ENCODE measurements around the gene BRINP3.

BRINP3 gene

DNA sequence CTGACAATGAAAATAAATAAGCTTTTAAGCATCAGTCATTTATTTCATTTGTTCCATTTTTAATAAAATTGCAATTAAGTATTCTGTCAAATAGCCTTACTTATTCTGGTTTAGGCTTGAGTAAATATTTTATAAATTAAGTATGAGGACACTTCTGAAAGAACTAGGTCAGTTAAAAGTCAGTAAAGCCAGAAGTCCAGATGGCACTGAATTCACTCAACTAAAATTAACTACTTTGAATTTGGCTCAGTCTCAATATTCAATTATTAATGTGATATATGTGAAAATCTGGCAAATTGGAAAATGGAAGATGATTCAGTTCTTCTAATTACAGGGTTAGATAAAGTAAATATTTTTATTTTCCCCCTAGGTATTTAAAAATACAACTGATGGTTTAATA, 174.2 kb downstream of the BRINP3 start:
- DNase-seq, result no peak

DNA sequence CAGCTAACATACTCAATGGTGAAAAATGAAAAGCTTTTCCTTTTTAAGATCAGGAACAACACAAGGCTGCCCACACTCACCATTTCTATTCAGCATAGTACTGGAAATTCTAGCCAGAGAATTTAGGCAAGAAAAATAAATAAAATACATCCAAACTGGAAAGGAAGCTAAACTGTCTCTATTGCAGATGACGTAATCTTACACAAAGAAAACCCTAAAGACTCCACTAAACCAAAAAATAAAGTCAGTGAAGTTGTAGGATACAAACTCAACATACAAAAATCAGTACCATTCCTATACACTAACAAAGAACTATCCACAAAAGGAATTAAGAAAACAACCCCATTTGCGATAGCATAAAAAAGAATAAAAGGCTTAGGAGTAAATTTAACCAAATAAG, 181.2 kb downstream of the BRINP3 start:
- DNase-seq, result no peak

DNA sequence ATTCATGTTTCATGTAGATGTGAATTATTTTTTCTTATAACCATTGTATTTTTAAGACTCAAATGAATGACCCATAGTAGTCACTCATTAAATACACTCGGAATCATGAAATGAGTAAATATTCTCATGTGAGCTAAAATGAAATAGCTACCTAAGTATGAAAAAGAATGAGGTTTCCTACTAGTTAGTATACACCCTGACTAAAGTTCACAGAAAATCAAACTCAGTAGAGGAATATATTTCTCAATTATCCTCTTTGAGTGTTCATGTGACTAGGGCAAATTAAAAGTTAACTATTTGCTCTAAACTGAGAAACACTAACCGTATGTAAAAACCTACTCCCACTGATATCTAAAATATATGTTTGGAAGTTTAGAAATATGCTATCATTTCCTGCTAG, 187.8 kb downstream of the BRINP3 start:
- DNase-seq, result no peak

DNA sequence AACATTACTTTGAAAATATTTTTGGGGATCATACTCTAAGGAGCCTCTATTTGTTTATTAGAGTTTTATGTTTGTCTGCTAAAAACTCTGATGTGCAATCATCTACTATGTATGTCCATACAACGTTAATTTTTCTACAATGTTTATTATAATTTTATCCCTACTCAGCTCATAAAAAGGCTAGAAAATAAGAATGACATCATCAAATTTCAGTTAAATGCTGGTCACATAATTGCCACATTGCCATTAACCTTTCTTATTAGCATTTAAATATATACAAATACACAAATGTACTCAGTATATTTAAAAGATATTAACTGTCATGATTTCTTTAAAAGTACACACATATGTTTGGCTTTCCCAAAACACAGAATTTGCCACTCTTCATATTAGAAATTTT, 191.6 kb downstream of the BRINP3 start:
- DNase-seq, result no peak

DNA sequence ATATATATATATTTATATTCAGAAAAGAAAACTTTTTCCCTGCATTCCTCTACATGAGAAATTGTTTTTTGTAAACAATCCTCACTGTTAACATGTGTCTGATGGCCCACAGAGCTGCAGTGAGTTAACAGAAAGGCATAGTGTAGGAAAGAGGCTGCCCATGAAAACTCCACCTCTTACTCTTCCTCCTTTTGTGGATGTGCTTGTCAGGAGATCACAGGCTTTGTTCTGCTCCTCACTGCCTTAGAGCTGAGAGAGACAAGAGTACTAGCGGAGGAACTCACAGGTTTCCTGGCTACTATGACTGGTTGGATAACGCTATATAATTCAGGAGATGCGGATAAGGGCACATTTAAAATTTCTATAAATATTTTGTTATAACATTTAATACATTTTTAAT, 200.6 kb downstream of the BRINP3 start:
- no peak for DNase-seq

DNA sequence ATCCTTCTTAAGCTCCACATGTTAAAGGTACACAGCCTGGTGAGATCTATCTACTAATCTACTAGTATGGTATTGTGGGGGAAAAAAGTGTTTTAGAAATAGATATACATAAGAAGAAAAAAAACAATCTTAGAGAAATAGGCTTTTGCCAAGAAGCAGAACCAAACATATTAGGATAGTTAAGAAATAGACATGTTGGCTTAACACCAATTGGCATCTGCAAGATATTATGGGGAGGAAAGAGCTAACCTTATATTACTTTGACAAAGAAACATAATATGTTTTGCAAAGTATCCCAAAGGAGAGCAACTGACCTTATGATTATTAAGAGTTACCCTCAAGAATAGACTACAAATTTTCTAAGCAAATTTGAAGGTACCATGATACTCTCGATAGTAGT, 202.9 kb downstream of the BRINP3 start:
- DNase-seq, result no peak

DNA sequence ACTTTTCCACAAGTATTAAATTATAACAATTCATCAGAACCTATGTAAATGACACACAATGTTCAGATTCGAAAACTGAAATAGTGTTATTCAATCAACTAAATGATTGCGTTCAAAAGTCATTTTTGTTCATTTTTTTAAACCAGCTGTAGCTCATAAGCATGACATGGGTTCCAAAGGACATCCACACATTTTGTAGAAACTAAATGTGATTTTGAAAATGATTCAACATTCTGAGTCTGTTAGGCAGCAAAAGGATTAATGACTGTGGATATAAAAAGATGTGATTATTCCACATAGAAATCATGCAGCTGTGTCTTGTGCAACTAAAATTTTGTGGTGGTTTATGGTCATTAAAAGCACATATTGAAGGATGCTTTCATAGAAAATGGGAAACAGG, 204.5 kb downstream of the BRINP3 start:
- no peak for DNase-seq

DNA sequence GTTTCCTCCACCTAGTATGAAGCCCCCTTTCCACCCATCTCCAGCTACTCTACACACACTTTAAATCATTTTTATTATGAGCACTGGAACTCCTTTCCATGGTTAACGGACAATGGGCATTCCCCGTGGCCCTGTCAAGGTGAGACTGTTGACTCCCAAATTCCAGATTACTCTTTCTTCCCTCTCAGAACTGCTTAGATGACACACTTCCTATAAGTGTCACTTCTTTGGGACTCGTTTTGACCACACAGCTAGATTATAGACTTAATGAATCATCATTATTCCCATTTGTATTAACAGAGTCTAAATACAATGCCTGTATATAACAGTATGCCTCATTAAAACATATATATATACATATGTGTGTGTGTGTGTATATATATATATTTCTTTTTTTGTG, 215.1 kb downstream of the BRINP3 start:
- DNase-seq, result no peak

DNA sequence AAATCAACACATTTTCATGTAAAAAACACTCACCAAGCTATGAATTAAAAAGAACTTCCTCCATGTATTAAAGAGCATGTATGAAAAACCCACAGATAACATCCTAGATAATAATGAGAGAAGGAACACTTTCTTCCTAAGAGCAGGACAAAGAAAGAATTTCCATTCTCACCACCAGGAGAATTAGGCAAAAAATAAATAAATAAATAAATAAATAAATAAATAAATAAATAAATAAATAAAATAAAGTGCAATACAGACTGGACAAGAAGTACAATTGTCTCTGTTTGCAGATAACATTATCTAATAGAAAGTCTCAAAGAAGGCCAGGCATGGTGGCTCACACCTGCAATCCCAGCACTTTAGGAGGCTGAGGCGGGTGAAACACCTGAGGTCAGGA, 218.2 kb downstream of the BRINP3 start:
- no peak for DNase-seq

DNA sequence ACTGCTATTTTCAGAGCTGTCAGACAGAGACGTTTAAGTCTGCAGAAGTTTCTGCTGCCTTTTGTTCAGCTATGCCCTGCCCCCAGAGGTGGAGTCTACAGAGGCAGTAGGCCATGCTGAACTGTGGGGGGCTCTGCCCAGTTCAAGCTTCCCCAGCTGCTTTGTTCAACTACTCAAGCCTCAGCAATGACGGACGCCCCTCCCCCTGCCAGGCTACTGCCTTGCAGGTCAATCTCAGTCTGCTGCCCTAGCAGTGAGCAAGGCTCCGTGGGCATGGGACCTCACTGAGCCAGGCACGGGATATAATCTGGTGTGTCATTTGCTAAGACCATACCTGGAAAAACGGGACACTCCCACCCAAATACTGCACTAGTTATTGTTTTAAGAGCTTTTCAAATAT, 219.7 kb downstream of the BRINP3 start:
- DNase-seq, result no peak

DNA sequence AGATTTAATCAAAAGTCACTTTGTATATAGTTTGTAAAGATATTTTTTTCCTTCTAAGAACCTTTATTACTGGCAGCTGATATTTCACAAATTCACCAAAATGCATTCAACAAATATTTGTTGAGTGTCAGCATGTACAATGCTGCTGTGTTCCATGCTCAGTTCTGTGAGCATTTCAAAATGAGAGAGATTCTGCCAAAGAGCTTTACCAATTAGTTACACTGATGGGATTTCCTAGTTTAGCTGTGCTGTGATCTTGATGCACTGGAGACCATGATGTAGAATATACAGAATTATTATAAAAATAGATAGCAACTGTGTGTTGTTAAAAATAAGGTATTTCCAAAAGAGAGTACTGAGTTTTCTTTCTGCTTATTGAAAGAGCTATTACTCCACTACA, 225.6 kb downstream of the BRINP3 start:
- no peak for DNase-seq

DNA sequence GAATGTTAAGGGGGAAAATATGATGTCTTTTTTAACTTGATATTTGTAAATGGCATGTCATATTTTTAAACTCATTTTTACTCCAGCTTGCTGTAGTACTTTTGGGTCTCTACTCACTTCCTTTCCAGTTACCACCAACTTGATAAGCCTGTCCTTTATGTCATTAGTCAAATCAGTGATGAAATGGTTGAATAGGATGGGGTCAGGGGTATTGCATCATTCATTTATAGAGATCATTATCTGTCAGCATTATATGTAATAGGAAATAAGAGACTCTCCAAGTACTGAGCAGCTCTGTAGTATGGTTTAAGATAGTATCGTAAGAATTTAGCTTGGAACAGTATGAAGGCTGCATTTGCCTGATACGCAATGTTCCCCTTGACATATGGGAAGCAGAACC, 227.3 kb downstream of the BRINP3 start:
- DNase-seq, result no peak

DNA sequence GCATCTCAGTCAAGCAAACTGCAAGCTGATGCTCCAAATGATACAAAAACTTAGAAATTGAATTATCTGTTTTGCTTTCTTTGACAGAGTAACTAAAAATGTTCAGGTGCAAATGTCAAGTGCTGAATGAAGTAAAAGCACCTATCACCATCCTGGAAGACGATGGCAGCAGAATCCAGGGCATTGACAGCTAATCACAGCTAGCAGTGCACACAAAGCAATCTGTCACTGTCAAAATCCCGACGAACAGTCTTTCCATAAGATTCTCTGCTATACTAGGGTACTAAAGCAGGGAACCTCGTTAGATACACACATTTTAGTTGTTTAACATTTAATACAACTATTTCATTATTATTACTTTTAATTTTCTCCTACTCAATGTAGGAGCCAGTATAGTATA, 233.3 kb downstream of the BRINP3 start:
- no peak for DNase-seq

DNA sequence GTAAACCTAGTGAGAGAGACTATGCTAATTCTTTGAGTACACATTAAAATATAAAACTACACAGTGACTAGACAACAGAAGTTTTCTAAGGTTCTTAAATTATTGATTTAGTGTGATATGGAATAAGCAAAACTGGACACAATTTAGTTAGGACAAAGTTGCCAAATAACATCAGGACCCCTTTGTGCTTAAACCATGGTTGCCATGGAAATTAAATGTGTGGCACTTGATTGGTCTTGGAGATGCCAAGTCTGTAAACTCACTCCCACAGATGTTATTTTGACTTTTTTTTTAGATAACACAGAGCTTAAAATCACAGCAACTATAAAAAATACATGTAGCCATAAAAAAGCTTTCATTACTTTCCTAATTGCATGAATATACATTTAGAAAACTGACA, 234.6 kb downstream of the BRINP3 start:
- DNase-seq, result no peak

DNA sequence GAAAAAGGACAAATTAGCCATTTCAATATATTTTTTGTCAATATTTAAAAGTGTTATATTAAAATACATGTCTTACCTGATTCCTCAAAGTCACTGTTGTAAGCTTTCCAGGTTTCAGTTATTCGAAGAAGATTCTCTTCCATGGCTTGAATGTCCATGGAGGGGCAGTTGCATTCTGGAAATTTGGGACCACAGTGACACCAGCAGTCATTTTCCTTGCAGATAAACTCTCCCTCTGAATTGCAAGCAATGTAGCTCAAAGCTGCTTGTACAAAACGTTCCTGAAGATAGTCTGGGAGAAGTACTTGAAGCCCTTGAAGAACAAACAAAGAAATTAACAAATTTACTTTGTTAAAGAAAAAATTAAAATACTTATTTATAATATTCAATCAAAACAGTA, 251.7 kb downstream of the BRINP3 start:
- no peak for DNase-seq

DNA sequence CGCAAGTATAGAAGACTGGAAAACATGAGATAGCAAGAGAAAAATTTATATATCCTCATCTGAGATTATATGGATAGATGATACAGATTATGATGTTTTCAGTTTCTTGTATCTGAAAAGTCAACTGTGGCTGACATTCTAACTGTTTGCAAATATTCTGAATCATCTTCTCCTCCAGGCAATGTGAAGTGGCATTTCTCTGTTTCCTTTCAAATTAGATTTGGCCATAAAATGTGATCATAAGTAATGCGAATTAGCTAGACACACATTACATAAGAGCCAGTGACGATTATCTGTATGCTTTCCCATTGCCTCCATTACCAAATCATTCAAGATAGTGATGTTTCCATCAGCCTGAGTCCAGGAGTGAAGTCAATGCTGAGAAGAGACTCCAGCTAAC, 265.2 kb downstream of the BRINP3 start:
- no peak for DNase-seq

DNA sequence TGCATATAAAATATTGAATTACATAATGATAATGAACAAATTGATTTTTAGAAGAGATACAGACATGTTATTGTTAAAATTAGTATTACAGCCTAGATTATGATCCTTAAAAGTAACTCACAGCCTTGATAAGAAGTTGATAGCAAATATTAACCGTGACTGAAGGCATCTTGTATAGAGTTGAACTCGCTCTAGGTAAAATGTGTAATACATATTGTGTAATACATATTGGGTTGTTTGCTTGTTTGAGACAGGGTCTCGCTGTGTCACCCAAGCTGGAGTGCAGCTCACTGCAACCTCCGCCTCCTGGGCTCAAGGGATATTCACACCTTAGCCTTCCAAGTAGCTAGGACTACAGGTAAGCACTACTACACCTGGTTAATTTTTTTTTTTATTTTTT, 269.9 kb downstream of the BRINP3 start:
- no peak for DNase-seq

DNA sequence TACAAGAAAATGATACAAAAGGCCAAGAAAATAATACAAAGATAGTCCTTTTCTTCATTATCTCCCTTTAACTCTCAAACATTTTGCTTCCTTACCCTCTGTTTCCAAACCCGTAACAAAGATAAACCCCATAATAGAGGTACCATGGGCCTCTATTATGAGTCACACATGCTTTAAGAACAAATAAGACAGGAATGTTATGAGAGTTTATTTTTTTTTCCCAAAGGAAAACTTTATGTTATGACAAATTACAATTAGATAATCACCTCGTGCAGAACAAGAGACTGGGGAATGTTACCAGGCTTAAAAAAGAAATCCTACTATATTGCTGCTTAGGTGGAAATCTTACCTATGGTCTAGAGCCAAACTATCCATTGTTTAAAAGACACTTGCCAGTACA, 272.0 kb downstream of the BRINP3 start:
- no peak for DNase-seq

DNA sequence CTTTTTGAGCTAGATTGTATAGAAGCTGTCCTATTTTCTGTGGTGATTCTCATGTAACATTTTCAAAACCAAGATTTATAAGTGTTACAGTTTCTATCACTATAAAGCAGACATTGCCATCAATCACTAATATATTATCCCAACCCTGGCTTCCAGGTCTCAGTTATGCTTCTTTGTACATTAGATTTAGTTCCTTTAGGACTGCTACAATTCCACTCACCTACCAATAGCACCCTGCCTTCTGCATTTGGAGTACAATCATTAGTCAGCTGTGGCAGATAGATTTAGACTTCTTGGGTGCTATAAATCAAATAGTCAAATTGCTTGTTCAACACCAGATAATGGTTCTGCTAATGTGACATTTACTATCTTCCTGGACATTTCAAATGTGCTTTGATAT, 281.6 kb downstream of the BRINP3 start:
- DNase-seq, result no peak

DNA sequence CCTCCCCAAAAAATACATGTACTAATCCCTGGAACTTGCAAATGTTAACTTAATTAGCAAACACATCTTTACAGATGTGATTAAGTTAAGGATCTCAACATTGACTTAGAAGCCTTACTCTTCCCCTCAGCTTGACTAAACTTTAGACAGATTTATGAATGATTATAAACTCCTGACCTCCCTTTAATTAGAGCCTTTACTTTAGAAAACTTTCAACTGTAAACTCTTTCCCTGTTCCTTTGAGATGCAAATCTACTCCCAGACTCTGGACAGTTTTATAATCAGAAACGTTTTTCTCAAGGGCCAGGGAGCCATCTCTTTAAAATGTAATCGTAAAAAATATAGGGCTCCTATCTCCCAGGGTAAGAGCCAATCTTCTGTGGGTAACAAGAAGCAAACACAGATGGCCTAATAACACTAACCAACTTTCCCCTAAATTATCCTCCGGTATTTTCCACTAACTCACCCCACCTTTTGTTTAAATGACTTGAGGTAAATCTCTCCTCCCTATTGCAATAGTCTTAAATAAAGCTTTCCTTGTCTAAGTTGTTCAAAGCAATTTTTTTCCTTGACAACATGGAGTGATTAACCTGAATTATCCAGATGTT, 284.1 kb downstream of the BRINP3 start:
- DNase-seq, result no peak

DNA sequence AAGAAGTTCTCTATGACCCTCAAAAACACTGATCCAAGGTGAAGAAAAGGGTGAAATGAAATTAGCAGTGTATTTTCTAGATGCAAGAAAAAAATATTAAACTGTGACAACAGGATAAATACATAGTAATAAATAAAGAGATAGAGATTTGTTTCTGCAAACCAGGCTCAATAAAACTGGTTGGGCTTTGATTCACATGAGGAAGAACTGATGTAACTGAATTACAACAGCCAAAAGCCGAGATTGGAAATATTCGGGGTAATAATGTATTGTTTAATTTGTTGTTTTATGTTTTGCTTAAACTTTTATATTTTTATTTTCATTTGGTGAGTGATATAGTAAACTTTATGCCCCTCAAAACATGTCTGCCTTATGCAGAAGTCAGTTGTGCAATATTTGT, 285.0 kb downstream of the BRINP3 start:
- DNase-seq, result no peak

DNA sequence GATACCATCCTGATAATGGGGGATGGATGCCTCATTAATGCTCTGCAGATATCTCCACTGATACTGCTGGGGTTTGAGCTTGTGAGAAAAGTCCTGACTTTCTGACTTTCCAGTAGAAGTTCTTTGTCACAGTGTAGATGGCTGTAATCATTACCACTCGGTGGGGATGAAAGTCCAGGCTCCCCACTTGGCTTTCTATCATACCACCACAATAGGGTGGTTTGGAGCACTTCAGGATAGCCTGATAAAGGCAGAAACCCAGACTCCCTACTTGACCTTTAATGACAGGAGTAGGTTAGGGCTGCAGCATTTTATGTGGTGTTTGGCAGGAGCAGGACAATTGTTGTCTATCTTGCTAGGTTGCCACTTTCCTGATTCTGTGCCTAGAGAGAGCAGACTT, 294.1 kb downstream of the BRINP3 start:
- no peak for DNase-seq

DNA sequence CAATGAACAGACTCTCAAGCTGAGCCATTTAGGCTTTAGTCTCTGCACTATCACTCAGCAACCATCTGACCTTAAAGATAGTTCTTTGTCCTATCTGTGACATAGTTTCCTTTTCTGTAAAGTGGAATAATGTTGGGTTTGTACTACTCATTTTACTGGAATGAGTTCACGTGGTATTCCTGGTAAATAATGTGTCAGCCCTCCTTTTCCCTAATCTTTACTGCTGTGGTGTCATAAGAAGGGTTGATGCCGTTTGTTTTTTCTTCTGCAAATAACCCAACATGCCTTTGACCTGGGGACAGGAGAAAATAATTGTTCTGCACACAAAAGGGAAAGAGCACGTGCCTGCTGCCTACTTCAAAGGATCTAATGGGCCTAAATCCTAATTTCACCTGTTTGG, 297.8 kb downstream of the BRINP3 start:
- no peak for DNase-seq

DNA sequence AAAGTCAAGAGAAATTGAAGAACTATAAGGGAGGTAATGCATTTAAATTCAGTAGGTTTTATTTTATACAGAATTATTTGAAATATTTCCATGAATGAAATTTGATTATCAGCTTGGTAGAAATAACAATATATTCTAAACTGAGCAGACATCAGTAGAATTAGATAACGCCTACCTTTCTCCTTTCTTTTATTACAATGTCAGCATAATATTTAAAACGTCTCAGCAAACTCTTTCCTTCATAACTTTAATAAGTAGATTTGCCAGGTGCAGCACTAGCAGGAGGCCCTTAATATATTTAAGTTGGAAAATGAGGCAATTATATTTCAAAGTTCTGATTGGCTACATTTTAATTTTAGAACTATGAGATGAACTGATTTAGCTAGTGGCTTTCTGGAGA, 298.8 kb downstream of the BRINP3 start:
- DNase-seq, result no peak

DNA sequence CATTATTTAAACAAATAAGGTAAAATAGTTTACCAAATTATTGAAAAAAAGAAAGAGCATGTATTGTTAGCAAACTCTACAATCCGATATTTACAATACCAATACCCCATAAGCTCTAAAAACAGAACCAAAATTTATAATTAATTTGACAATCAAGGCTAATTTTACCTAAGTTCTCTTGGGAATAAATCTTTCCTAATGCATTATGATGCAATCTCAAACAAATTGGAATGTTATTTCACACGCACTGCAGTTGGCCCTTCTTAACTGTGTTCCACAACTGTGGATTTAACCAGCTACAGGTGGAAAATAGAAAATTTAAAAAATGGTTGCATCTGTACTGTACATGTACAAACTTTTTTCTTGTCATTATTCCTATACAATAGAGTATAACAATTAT, 300.1 kb downstream of the BRINP3 start:
- no peak for DNase-seq

DNA sequence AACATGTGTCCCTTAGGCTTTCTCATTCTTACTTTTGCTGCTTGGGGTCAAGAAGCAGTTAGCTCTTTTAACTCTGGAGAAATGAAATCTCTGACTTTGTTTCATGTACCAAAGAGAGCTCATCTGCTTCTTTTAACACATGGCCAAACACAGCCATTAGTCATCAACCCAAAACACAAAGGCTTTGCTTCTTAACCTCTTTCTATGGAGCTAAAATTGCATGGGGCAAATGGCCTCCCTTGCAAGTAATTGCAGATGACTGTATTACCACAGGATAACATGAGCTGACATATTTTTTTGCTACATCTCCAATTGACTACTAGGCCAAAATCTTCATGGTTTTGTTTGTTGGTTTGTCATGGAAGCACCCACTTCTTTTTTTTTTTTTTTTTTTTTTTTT, 300.9 kb downstream of the BRINP3 start:
- DNase-seq, result no peak
